GM12878 (cell line): ENCODE results near the gene ZBTB7B. TPM values are rescaled to one million over a fixed set of nuclear protein-coding genes. Genes with fewer than 3 reads are reported as not detected.
A peak's percentile ranks its signal among the peaks of the same experiment; 100 is the strongest.

Experiments used
- ATAC-seq: fragments of 200-7000 bp; cut with Tn5 transposase; 3 replicates; pipeline ENCODE4 v1.9.1; 2020; ENCODE audit warnings: mild to moderate bottlenecking, moderate library complexity
- BruUV-seq: library from RNA; stranded (reverse); fragments of 400-500 nt; replicated peaks from 2 replicates; lab custom pipeline; 2021; lab: Mats Ljungman, UMichigan
- CTCF ChIA-PET: fragments of 300-600 bp; sonication (Branson Sonifier 250); formaldehyde crosslinking; extraction: SDS; loops from one replicate; lab custom pipeline; 2021; ENCODE audit warnings: inconsistent platforms; lab: Yijun Ruan, JAX
- POLR2A ChIA-PET: fragments of 350-600 bp; formaldehyde crosslinking; extraction: SDS; loops from one replicate; lab custom pipeline; 2021; ENCODE audit warnings: inconsistent platforms; lab: Charles Lee
- RAD21 ChIA-PET: fragments of 300-600 bp; sonication (Branson Sonifier 250); formaldehyde crosslinking; loops from one replicate; lab custom pipeline; 2023; ENCODE audit warnings: antibody characterized with exemption; ENCODE audit not compliant: unreplicated experiment; lab: Charles Lee
- SMC1A ChIA-PET: fragments of 300-600 bp; sonication (Branson Sonifier 250); formaldehyde crosslinking; loops from one replicate; lab custom pipeline; 2023; ENCODE audit not compliant: unreplicated experiment, uncharacterized antibody; lab: Charles Lee
- DNase-seq: peaks from one replicate; pipeline ENCODE4 v3.0.0-alpha.2; 2011; ENCODE audit warnings: low read depth, low spot score
- FAIRE-seq: peaks from 3 replicates; lab custom pipeline; 2011; peaks lifted over from hg19 to GRCh38; lab: Jason Lieb, UNC
- H2AFZ ChIP-seq: 2 replicates; pipeline ENCODE4 v1.6.0; 2011; ENCODE audit warnings: low read depth, low read length, control low read depth; ENCODE audit not compliant: control insufficient read depth
- H3K27ac ChIP-seq: 2 replicates; pipeline ENCODE4 v1.5.1; 2011; ENCODE audit warnings: control low read depth; ENCODE audit not compliant: control insufficient read depth, insufficient read depth
- H3K27me3 ChIP-seq, 2 experiments: replicated peaks in 1 of 2; 2 replicates each; pipeline versions ENCODE4 v1.6.0 to v1.6.1; 2011; ENCODE audit warnings: low read length in 1 of 2; ENCODE audit not compliant: control insufficient read depth in 2 of 2, insufficient read depth in 2 of 2
- H3K36me3 ChIP-seq, 2 experiments: 2 replicates each; pipeline ENCODE4 v1.5.1; 2011; ENCODE audit warnings: low read length in 1 of 2; ENCODE audit not compliant: control insufficient read depth in 2 of 2, insufficient read depth in 2 of 2
- H3K4me1 ChIP-seq: 2 replicates; pipeline ENCODE4 v1.6.1; 2011; ENCODE audit warnings: mild to moderate bottlenecking, low read length, moderate library complexity, mixed read lengths; ENCODE audit not compliant: control insufficient read depth, insufficient read depth
- H3K4me2 ChIP-seq: 2 replicates; pipeline ENCODE4 v1.6.0; 2011; ENCODE audit warnings: control low read depth; ENCODE audit not compliant: control insufficient read depth, insufficient read depth
- H3K4me3 ChIP-seq: fragments of 200-600 bp; sonication (generic); 2 replicates; pipeline ENCODE4 v1.5.1; 2016
- H3K79me2 ChIP-seq: 2 replicates; pipeline ENCODE4 v1.6.0; 2011; ENCODE audit warnings: low read length; ENCODE audit not compliant: control insufficient read depth, insufficient read depth
- H3K9ac ChIP-seq: 2 replicates; pipeline ENCODE4 v1.8.0; 2011; ENCODE audit warnings: low read length, control low read depth, mixed read lengths; ENCODE audit not compliant: control insufficient read depth, insufficient read depth
- H3K9me3 ChIP-seq: replicated peaks from 3 replicates; pipeline ENCODE4 v1.5.1; 2011; ENCODE audit warnings: mild to moderate bottlenecking, low read length; ENCODE audit not compliant: control insufficient read depth, insufficient read depth
- H4K20me1 ChIP-seq: 2 replicates; pipeline ENCODE4 v1.6.0; 2011; ENCODE audit not compliant: control insufficient read depth, insufficient read depth
- BHLHE40 ChIP-seq, 2 experiments: fragments of 450-650 bp in 1 of 2; IDR thresholded peaks; 2 replicates each; pipeline ENCODE4 v1.6.1; 2011 to 2017; ENCODE audit warnings: low read depth in 2 of 2, borderline replicate concordance in 1 of 2, improper control_type of control experiment in 1 of 2, low read length in 1 of 2, mild to moderate bottlenecking in 1 of 2
- CHD4 ChIP-seq: fragments of 200-600 bp; sonication (generic); IDR thresholded peaks from 2 replicates; pipeline ENCODE4 v1.6.1; 2016; ENCODE audit warnings: mild to moderate bottlenecking
- CTCF ChIP-seq, 3 experiments: IDR thresholded peaks in 2 of 3; conservative IDR thresholded peaks in 1 of 3; 2 replicates each; pipeline ENCODE4 v1.5.1; 2011; ENCODE audit warnings: low read depth in 3 of 3, low read length in 3 of 3, mild to moderate bottlenecking in 3 of 3, control low read depth in 2 of 3, moderate library complexity in 2 of 3, inconsistent platforms in 1 of 3, mixed read lengths in 1 of 3; ENCODE audit not compliant: control insufficient read depth in 2 of 3, insufficient read depth in 1 of 3; ENCODE audit errors: extremely low read depth in 1 of 3
- DPF2 ChIP-seq: fragments of 450-650 bp; IDR thresholded peaks from 2 replicates; pipeline ENCODE4 v1.6.1; 2017; ENCODE audit warnings: mild to moderate bottlenecking
- GATAD2B ChIP-seq: fragments of 450-650 bp; conservative IDR thresholded peaks from 2 replicates; pipeline ENCODE4 v1.6.1; 2017; ENCODE audit warnings: low read depth, mild to moderate bottlenecking, moderate library complexity
- IKZF1 ChIP-seq: fragments of 450-650 bp; conservative IDR thresholded peaks from 2 replicates; pipeline ENCODE4 v1.6.1; 2017; ENCODE audit warnings: antibody characterized with exemption, mild to moderate bottlenecking
- IRF4 ChIP-seq: IDR thresholded peaks from 2 replicates; pipeline ENCODE4 v1.6.1; 2011; ENCODE audit warnings: low read depth, low read length
- JUNB ChIP-seq: IDR thresholded peaks from 2 replicates; pipeline ENCODE4 v1.6.1; 2016; ENCODE audit warnings: antibody characterized with exemption, mild to moderate bottlenecking
- NBN ChIP-seq: fragments of 450-650 bp; IDR thresholded peaks from 2 replicates; pipeline ENCODE4 v1.6.1; 2016
- NFYB ChIP-seq: IDR thresholded peaks from 2 replicates; pipeline ENCODE4 v1.6.1; 2011; ENCODE audit warnings: low read depth, mild to moderate bottlenecking, low read length, improper control_type of control experiment, moderate library complexity; ENCODE audit not compliant: insufficient read depth
- PAX5 ChIP-seq: IDR thresholded peaks from 2 replicates; pipeline ENCODE4 v1.6.1; 2011; ENCODE audit warnings: low read depth, low read length, borderline replicate concordance
- POLR2AphosphoS2 ChIP-seq: IDR thresholded peaks from 2 replicates; pipeline ENCODE4 v1.6.1; 2011; ENCODE audit warnings: low read depth, mild to moderate bottlenecking, low read length, improper control_type of control experiment, moderate library complexity
- RAD21 ChIP-seq: IDR thresholded peaks from 2 replicates; pipeline ENCODE4 v1.6.1; 2011; ENCODE audit warnings: mild to moderate bottlenecking, low read depth, low read length, moderate library complexity; ENCODE audit not compliant: insufficient read depth
- RUNX3 ChIP-seq: IDR thresholded peaks from 2 replicates; pipeline ENCODE4 v1.6.1; 2012; ENCODE audit warnings: low read length, inconsistent platforms
- SMC3 ChIP-seq: IDR thresholded peaks from 2 replicates; pipeline ENCODE4 v1.6.1; 2011; ENCODE audit warnings: low read length, improper control_type of control experiment, borderline replicate concordance
- STAT1 ChIP-seq: fragments of 450-650 bp; conservative IDR thresholded peaks from 2 replicates; pipeline ENCODE4 v1.6.1; 2014; ENCODE audit warnings: antibody characterized with exemption, mild to moderate bottlenecking
- STAT3 ChIP-seq: IDR thresholded peaks from 2 replicates; pipeline ENCODE4 v1.6.1; 2011; ENCODE audit warnings: low read depth, low read length, improper control_type of control experiment
- YY1 ChIP-seq: IDR thresholded peaks from 2 replicates; pipeline ENCODE4 v1.6.1; 2011; ENCODE audit warnings: low read depth, mild to moderate bottlenecking, low read length
- WGBS: methylation state at CpG from one replicate; pipeline ENCODE4 v1.1.6; 2016; ENCODE audit warnings: low lambda C conversion rate; ENCODE audit not compliant: insufficient replicate concordance, insufficient coverage; ENCODE audit errors: missing lambda C conversion rate; 5-methylcytosine and 5-hydroxymethylcytosine counted together
- in situ Hi-C: fragments of 300-500 bp; cut with MboI; formaldehyde crosslinking; loops from 9 replicates; pipeline ENCODE4 v1.14.3; 2018; ENCODE audit warnings: mixed read lengths
- intact Hi-C: fragments of 100-400 bp; cut with micrococcal nuclease; formaldehyde crosslinking; loops from one replicate; pipeline ENCODE4 v1.14.2; 2022; ENCODE audit not compliant: unreplicated experiment
- polyA plus RNA-seq, 11 experiments: library from polyadenylated mRNA; depleted of rRNA in 4 of 11; unstranded in 6 of 11; stranded (reverse) in 5 of 11; fragments of >200 nt; fragmentation: Nextera tagmentation in 4 of 11; fragmentation: Illumina TruSeq in 1 of 11; extraction: Ambion mirVana in 4 of 11; extraction: Trizol in 1 of 11; gene quantifications; 1 replicate in 1 of 11; 2 replicates in 10 of 11; pipeline versions ENCODE4 v1.2.1 to v1.2.3, GENCODE V29; 2011 to 2016; ENCODE audit warnings: inconsistent platforms in 2 of 11, missing spikeins in 2 of 11, low read depth in 1 of 11
- total RNA-seq, 4 experiments: library from RNA; depleted of rRNA in 3 of 4; stranded (reverse); fragments of >200 nt in 3 of 4; fragmentation: Illumina TruSeq in 1 of 4; extraction: Trizol in 1 of 4; gene quantifications; 2 replicates each; pipeline versions ENCODE4 v1.2.1 to v1.2.3, GENCODE V29; 2013 to 2021

ZBTB7B gene
- total and polyA plus RNA-seq, 10 of the 15 experiments (the other 5 are each of a cell fraction or from before 2014, with no cell fraction given): 0.11 to 44.9 (median 11.3) TPM

GRCh38 chr1:155062702-155063411 is 60.3 kb downstream of the ZBTB7B start:
- TF ChIP-seq PAX5 (0 out of 2 replicates have a peak, but pooled peaks have one; percentile 10), GATAD2B (0 out of 2 replicates have a peak, but pooled peaks have one; percentile 33), SMC3 (peak; percentile 93), NBN (peak; percentile 46; the same call in 1 of the 2 replicates), STAT3 (no peak), JUNB (peak; percentile 27), CHD4 (no peak), YY1 (peak; percentile 63; the same call in 1 of the 2 replicates), BHLHE40 (IDR thresholded peaks at IDR 0.05; ENCODE audit: borderline replicate concordance in 1 of 2, low read depth in 2 of 2, low read length in 1 of 2) (peak in 1 of 2 experiments; percentile 38; a peak in 1 of 4 replicates), STAT1 (no peak), CTCF (IDR thresholded peaks at IDR 0.05 in 2 of 3, conservative IDR thresholded peaks at IDR 0.05 in 1 of 3; ENCODE audit: control insufficient read depth in 2 of 3, extremely low read depth in 1 of 3, insufficient read depth in 1 of 3, low read depth in 3 of 3, low read length in 3 of 3) (peak; percentile 94 to 98 (median 96)), IKZF1 (peak; percentile 38), RAD21 (peak; percentile 93), NFYB (no peak), IRF4 (0 out of 2 replicates have a peak, but pooled peaks have one; percentile 15), POLR2AphosphoS2 (no peak), RUNX3 (peak; percentile 76), DPF2 (0 out of 2 replicates have a peak, but pooled peaks have one; percentile 18)
- ChIA-PET SMC1A (interaction anchor here (1.4 kb wide), 2 partner anchors 18 to 22 kb away, joined by 4 to 8 read pairs; no protein-coding TSS in a partner anchor), POLR2A (interaction anchor here (0.5 to 1.3 kb wide), 3 partner anchors 12 to 211 kb away, joined by 3 to 8 read pairs (median 7); no protein-coding TSS in a partner anchor), RAD21 (interaction anchor here (1.0 to 4.7 kb wide), 6 partner anchors 12 to 503 kb away, joined by 3 to 63 read pairs (median 4); partner anchors contain the start of gene EFNA3), CTCF (interaction anchor here (0.7 to 15.5 kb wide), 11 partner anchors 8 to 503 kb away, joined by 3 to 195 read pairs (median 3); partner anchors contain the start of genes EFNA3 and FLAD1)
- Histone ChIP-seq H3K9ac (peak overlapping the region; percentile 14; the same call in 1 of the 2 replicates), H3K36me3 (no peaks in the 10 kb centered on the region; a peak in 1 of 4 replicates), H3K4me2 (peak overlapping the region; percentile 96), H3K27me3 (no peaks in the 10 kb centered on the region), H2AFZ (peak overlapping the region; percentile 80), H3K4me3 (peak overlapping the region; percentile 95), H3K4me1 (peaks cover 16% of the 10 kb centered on the region), H3K27ac (no peak overlapping the region), H4K20me1 (no peaks in the 10 kb centered on the region), H3K9me3 (no peaks in the 10 kb centered on the region), H3K79me2 (no peaks in the 10 kb centered on the region)
- WGBS: under 1% methylated on average over 31 of the region's 46 CpGs
- intact Hi-C loops: loop anchor here (1.0 to 5.0 kb wide), 4 partner anchors 21 to 396 kb away; partner anchors contain the start of genes CKS1B and SHC1
- FAIRE-seq (peak; percentile 87), ATAC-seq (peak; percentile 65), DNase-seq (no peak)
- no TSS peak for BruUV-seq
- in situ Hi-C loops: loop anchor here (5.0 kb wide), 1 partner anchor 501 kb away; no protein-coding TSS in a partner anchor
